GM21423 (cell line): ENCODE measurements around the gene SCRN2.

Experiments
- ATAC-seq: cut with Tn5 transposase; IDR thresholded peaks from one replicate; pipeline ENCODE4 v1.9.1; 2021; ENCODE audit warnings: mild to moderate bottlenecking, moderate library complexity; ENCODE audit not compliant: unreplicated experiment

Gene SCRN2

GRCh38 chr17:47872019-47872650, 31.1 kb upstream of the SCRN2 start:
- ATAC-seq: no peak

DNA sequence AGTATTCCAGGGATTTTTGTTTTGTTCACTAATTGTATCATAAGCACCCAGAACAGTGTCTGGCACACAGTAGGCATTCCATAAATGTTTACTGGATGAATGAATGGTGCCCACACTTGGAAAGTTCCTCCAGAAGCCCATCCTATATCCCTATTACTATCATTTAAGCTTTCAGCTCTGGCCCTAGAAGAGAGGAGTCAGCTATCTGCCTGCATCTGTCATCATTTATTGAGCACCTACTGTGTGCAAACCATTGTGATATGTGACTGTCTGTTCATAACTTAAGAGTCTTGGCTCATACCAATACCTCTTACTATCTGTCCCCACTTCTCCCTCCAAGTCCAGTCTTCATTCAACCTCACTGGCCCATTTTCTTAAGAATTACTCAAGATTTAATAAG, 30.0 kb upstream of the SCRN2 start:
- ATAC-seq: no peak

GRCh38 chr17:47870056-47870455, 29.0 kb upstream of the SCRN2 start:
- no peak for ATAC-seq

DNA sequence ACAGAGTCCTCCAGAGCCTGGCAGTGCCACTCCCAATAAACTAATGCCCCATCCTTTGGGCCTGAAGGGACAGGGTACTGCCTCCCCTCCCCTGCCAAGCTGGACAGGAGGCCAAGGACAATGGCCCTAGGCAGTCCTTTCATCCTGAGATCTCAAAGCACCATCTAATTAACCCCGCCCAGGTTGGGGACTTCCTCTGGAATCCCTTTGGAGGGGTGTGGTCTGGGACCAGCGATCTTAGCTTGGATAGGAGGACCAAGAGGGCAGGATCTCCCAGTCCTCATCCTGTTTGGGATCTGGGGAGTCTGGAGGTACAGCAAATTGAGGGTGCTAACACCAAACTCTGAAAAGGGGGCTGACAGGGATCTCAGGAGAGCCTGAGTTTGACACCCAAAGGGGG, 28.0 kb upstream of the SCRN2 start:
- ATAC-seq: no peak

DNA sequence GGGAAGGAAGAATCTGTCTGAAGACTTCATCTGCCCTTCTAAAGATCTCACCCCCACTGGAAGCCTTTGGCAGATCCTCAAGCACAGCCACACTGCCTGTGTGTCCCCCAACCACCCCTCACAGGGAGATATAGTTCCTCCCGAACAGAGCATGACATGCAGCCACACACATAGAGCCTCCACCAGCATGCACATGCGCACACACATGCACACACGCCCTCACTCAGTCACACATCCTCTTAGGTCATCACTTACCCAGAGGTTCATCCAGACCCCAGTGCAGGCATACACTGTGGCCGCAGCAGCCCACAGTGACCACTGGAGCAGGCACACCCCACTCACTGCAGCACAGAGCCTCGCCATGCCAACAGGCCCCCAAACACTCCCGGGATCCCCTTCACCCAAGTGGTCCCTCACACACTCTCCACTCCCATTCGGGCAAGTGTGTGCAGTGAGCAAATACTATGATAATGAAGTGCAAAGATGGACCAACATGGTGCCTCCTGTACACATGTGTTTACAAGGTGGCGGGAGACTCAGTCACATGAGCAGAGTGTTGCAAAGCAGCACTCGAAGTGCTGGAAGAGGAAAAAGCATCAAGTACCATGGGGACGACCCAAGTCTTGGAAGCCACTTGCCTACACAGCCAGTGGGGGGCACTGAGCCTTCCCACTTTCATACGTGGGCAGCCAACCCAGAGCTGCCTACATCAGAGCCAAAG, 26.9 kb upstream of the SCRN2 start:
- ATAC-seq: no peak

DNA sequence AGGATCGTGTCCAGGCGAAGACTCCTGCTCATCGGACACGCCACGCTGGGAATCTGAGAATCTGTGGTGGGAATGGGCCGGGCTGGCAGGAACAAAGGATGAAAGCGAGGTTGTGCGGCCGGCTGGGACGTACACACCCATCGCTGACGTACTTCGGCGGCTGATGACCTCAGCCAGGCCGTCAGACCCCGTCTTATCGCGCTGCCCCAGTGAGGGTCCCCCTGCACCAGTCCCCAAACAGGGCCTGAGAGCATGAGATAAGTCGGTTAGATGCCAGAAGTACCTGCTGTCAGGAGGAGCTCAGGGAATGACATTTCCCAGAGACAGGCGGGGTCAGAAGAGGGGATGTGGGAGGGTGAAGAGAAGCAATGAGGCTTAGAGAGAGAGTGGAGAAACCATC, 25.9 kb upstream of the SCRN2 start:
- no peak for ATAC-seq

DNA sequence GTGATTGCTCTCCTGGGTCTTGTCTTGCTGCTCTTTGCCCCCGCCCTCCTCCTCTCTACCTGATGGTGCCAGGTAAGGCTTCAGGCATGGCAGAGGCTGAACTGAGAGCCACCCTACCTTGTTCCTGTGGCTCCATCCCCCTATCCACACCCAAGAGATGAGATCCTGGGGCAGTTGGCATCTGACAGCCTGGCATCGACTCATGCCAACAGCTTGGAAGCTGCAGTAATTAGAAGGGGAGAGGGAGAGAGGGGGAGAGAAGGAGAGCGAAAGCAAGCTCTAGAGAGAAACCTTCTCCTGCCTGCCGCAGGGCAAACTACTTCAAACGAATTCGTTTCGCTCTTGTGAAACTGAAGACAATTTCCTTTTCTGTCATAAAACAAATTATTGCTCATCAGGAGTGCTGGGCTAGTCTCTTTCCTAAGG, 23.7 kb upstream of the SCRN2 start:
- ATAC-seq: no peak

DNA sequence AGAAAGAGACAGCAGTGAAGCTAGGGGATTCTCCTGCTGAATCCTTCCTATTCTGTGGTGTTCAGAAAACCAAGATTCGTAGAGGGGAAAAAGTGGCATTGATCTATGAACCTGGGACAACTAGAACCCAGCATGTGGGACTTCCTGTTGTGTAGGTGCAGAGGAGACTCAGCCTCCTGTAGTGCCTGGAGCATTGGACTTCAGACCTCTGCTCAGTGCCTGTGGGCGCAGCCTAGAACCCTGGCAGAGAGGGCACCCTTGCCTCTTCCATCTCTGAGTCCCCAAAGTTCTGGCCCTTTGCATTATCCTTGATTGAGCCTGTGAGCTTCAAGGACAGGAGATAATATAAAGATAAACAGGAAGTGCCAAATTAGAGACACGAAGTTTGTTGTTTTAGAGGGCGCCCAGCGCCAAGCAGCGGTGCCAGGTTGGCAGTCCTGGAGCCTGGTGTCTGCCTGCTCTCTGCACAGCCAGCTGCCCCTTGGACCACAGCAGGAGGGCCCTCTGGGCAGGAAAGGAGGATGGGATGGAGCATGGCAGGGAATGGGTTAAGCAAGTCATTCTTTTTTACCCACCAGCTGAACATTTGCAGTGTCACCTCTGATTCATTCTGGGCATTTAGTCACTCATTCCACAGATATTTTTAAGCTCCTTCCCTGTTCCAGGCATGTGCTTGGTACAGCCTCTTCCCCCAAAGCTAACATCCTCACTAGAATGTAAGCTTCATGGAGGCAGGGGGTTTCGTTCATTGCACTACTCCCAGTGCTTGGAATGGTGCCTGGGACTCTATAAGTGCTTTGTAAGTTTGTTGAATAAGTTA, 21.8 kb upstream of the SCRN2 start:
- ATAC-seq: no peak

GRCh38 chr17:47860386-47860785, 19.3 kb upstream of the SCRN2 start:
- no peak for ATAC-seq

DNA sequence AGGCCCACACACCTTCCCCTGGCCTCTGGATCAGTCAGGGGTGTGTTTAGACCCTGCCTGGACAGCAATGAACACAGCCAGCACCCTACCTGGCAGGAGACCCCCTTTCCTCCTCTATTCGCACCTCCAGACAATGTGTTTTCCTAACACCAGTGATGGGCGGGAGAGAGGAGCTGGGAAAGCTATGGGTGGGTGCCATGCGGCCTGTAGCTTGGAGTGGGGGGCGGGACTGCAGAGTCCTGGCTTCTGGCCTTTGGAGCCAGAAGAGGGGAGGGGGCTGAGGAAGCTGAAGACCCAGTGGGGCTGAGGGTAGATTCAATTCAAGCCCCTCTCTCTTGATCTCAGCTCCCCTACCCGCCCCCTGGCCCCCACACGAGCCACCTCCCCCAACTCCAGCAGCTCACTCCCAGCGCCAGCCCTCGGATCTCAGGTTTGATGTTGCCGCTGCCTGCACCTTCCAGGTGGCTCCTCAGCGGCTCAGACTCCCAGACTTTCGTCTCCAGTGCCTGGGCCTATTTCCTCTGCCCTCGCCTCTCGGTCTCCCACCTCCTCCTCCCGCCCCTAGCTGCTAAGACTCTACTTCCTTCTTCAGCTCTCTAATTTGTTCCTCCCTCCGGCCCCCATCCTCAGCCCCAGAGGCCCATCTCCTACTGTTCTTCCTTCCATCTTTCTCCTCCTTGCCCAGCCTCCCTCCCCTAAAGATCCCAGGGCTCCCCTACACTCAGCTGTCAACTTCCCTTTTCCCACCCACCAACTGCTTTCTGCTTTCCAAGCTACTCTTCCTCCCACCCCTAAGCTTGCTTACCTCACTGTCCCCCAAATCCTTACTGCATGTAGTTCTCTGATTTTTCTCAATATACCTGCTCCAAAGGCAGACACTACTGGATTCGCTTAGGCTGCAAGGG, 16.7 kb upstream of the SCRN2 start:
- no peak for ATAC-seq

GRCh38 chr17:47856830-47857229, 15.8 kb upstream of the SCRN2 start:
- ATAC-seq: no peak

- ATAC-seq: no peak
These were observed 14.7 kb upstream of the SCRN2 start for GRCh38 chr17:47855737-47856136.

DNA sequence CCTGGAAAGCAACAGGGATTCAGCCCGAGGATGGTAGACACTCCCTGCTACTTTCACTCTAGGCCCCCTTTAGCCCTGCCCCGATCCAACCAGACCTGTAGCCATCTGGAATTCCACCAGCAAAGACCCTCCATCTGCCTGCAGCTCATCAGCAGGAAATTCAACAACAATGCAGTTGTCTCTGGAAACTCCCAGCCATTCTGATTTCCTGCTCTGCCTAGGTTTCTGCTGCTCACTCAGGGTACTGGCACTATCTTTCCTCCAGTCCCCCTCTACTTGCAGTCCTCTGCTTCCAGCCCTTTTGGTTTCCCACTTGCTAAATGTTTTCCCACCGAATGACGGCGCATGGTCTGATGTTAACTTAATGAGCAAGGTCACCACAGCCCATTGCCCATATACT, 12.5 kb upstream of the SCRN2 start:
- ATAC-seq: no peak

GRCh38 chr17:47852113-47852949, 11.3 kb upstream of the SCRN2 start:
- no peak for ATAC-seq

DNA sequence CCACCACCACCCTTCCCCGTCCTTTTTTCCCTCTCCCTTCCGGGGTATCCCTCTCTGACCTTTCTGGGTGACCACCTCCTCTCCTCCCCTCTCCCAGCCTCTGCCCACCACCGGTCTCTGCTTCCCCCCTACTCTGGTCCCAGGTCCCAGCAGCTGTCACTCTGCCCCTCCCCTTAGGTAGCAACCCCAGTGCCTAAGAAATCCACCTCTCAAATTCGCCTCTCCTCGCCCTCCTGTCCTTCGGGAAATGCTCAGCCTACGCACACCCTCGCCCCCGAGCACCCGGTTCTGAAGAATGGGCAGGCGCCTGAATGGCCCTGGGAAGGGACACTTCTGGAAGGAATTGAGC, 10.7 kb upstream of the SCRN2 start:
- no peak for ATAC-seq

GRCh38 chr17:47850692-47851573, 9.9 kb upstream of the SCRN2 start, which contains the start of gene SP6:
Gene SP6, minus strand, starts transcription at chr17:47851163. Its CDS starts 2,734 bp downstream, at chr17:47848429.
- ATAC-seq: no peak

DNA sequence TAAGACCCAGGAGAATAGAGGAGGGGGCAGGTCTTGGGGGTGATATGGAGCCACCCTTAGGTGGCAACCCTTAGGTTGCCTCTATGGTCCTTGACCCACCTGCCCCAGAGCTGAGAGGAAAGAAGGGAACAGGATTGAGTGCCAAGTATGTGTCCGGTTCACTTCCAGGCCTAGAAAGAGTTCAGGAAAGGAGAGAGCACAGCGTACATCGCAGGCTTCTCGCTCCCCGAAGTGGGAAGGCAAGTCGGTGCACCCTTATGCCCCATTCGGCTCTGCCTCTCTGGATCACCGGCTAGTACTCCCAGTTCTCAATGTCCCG, 9.3 kb upstream of the SCRN2 start:
- ATAC-seq: no peak

- ATAC-seq: no peak
These were observed 7.1 kb upstream of the SCRN2 start for GRCh38 chr17:47848198-47848513.
